H1 (cell line): ENCODE data around the gene ADAD2. TPM values are rescaled to one million over a fixed set of nuclear protein-coding genes. Genes with fewer than 3 reads are reported as not detected.

Experiments used
- CTCF ChIA-PET: fragments of 300-600 bp; sonication (Branson Sonifier 250); formaldehyde crosslinking; loops from one replicate; lab custom pipeline; 2021; ENCODE audit not compliant: partially characterized antibody; lab: Charles Lee
- POLR2A ChIA-PET: fragments of 300-600 bp; sonication (Branson Sonifier 250); formaldehyde crosslinking; loops from one replicate; lab custom pipeline; 2021; ENCODE audit warnings: inconsistent platforms; ENCODE audit not compliant: partially characterized antibody; lab: Charles Lee
- DNase-seq, 2 experiments: peaks; one replicate each; pipeline versions ENCODE4 v3.0.0 to v3.0.0-alpha.2; 2010 to 2022; ENCODE audit warnings: low spot score in 2 of 2, low read depth in 1 of 2, mixed read lengths in 1 of 2
- FAIRE-seq: peaks from 2 replicates; lab custom pipeline; 2011; peaks lifted over from hg19 to GRCh38; lab: Jason Lieb, UNC
- H2AFZ ChIP-seq: 2 replicates; pipeline ENCODE4 v1.8.1; 2012; ENCODE audit warnings: low read length, inconsistent platforms
- H2AK5ac ChIP-seq: 2 replicates; pipeline ENCODE4 v1.6.1; 2013; ENCODE audit warnings: low read depth, low read length
- H2BK120ac ChIP-seq: replicated peaks from 2 replicates; pipeline ENCODE3; 2013; ENCODE audit warnings: low read depth, low read length, inconsistent platforms
- H2BK12ac ChIP-seq: 2 replicates; pipeline ENCODE4 v1.6.1; 2013; ENCODE audit warnings: low read depth, low read length
- H2BK15ac ChIP-seq: 2 replicates; pipeline ENCODE4 v1.6.1; 2013; ENCODE audit warnings: low read length
- H2BK20ac ChIP-seq: 2 replicates; pipeline ENCODE4 v1.6.1; 2013; ENCODE audit warnings: low read length
- H2BK5ac ChIP-seq: 2 replicates; pipeline ENCODE4 v1.6.1; 2013; ENCODE audit warnings: low read depth, low read length
- H3K14ac ChIP-seq: 2 replicates; pipeline ENCODE4 v1.6.1; 2013; ENCODE audit warnings: inconsistent platforms; ENCODE audit not compliant: insufficient read length
- H3K18ac ChIP-seq: 2 replicates; pipeline ENCODE4 v1.6.1; 2013; ENCODE audit warnings: low read length; ENCODE audit errors: extremely low read depth
- H3K23ac ChIP-seq: 2 replicates; pipeline ENCODE4 v1.6.1; 2013; ENCODE audit warnings: inconsistent platforms; ENCODE audit not compliant: insufficient read length
- H3K23me2 ChIP-seq: 2 replicates; pipeline ENCODE4 v1.6.1; 2013; ENCODE audit warnings: low read depth, low read length
- H3K27ac ChIP-seq: 2 replicates; pipeline ENCODE4 v1.6.1; 2011; ENCODE audit warnings: low read depth, low read length, inconsistent platforms
- H3K27me3 ChIP-seq, 4 experiments: replicated peaks in 1 of 4; 1 replicate in 1 of 4; 2 replicates in 3 of 4; pipeline versions ENCODE4 v1.6.1 to v1.8.1; 2011 to 2013; ENCODE audit warnings: low read length in 3 of 4, mild to moderate bottlenecking in 3 of 4, inconsistent platforms in 2 of 4, mixed read lengths in 2 of 4, moderate library complexity in 1 of 4; ENCODE audit not compliant: control insufficient read depth in 3 of 4, insufficient read depth in 3 of 4; ENCODE audit errors: extremely low read depth in 1 of 4
- H3K36me3 ChIP-seq, 4 experiments: 2 replicates each; pipeline versions ENCODE4 v1.6.1 to v1.8.1; 2011 to 2013; ENCODE audit warnings: mild to moderate bottlenecking in 4 of 4, low read length in 3 of 4, moderate library complexity in 2 of 4, control low read depth in 1 of 4, inconsistent platforms in 1 of 4; ENCODE audit not compliant: insufficient read depth in 4 of 4, control insufficient read depth in 2 of 4
- H3K4ac ChIP-seq: replicated peaks from 2 replicates; pipeline ENCODE3; 2013; ENCODE audit warnings: low read length, low read depth, mixed read lengths, inconsistent platforms; ENCODE audit not compliant: insufficient read length
- H3K4me1 ChIP-seq, 4 experiments: replicated peaks in 1 of 4; 1 replicate in 1 of 4; 2 replicates in 3 of 4; pipeline versions ENCODE4 v1.6.1 to v1.8.1; 2011 to 2013; ENCODE audit warnings: low read length in 3 of 4, inconsistent platforms in 2 of 4, mixed read lengths in 1 of 4; ENCODE audit not compliant: insufficient read depth in 4 of 4, control insufficient read depth in 3 of 4
- H3K4me2 ChIP-seq, 2 experiments: 2 replicates each; pipeline versions ENCODE4 v1.6.1 to v1.8.1; 2011 to 2013; ENCODE audit warnings: low read depth in 2 of 2, low read length in 2 of 2, control low read depth in 1 of 2, inconsistent platforms in 1 of 2, mild to moderate bottlenecking in 1 of 2; ENCODE audit not compliant: insufficient read depth in 1 of 2
- H3K4me3 ChIP-seq, 4 experiments: fragments of 200-600, 300-600 bp in 1 of 4; sonication (generic), shearing (Covaris generic), sonication (Bioruptor Twin) in 1 of 4; 2 replicates each; pipeline versions ENCODE4 v1.5.1 to v1.8.1; 2011 to 2016; ENCODE audit warnings: low read length in 4 of 4, low read depth in 3 of 4, control low read depth in 2 of 4, inconsistent platforms in 2 of 4, mild to moderate bottlenecking in 2 of 4, mixed read lengths in 1 of 4, moderate library complexity in 1 of 4; ENCODE audit not compliant: insufficient read depth in 2 of 4; ENCODE audit errors: extremely low read depth in 1 of 4
- H3K56ac ChIP-seq: replicated peaks from 2 replicates; pipeline ENCODE3; 2013; ENCODE audit warnings: low read depth, mild to moderate bottlenecking, mixed read lengths, low read length, inconsistent platforms; ENCODE audit not compliant: insufficient read length
- H3K79me1 ChIP-seq: 2 replicates; pipeline ENCODE4 v1.6.1; 2013; ENCODE audit warnings: low read depth, low read length, control low read depth
- H3K79me2 ChIP-seq, 2 experiments: 2 replicates each; pipeline versions ENCODE4 v1.6.1 to v1.8.1; 2012 to 2013; ENCODE audit warnings: low read length in 2 of 2, mild to moderate bottlenecking in 2 of 2, inconsistent platforms in 1 of 2; ENCODE audit not compliant: insufficient read depth in 2 of 2, control insufficient read depth in 1 of 2
- H3K9ac ChIP-seq, 4 experiments: replicated peaks in 1 of 4; 1 replicate in 1 of 4; 2 replicates in 3 of 4; pipeline versions ENCODE4 v1.6.1 to v1.8.1; 2011 to 2013; ENCODE audit warnings: low read depth in 3 of 4, low read length in 3 of 4, control low read depth in 2 of 4, mild to moderate bottlenecking in 2 of 4, moderate library complexity in 2 of 4, inconsistent platforms in 1 of 4; ENCODE audit errors: extremely low read depth in 1 of 4
- H3K9me3 ChIP-seq, 2 experiments: 2 replicates each; pipeline versions ENCODE4 v1.6.1 to v1.8.1; 2012 to 2013; ENCODE audit warnings: mild to moderate bottlenecking in 2 of 2, moderate library complexity in 2 of 2, control low read depth in 1 of 2, inconsistent platforms in 1 of 2, low read depth in 1 of 2, low read length in 1 of 2, mixed read lengths in 1 of 2; ENCODE audit not compliant: insufficient read depth in 2 of 2
- H4K20me1 ChIP-seq, 2 experiments: replicated peaks in 1 of 2; 2 replicates each; pipeline versions ENCODE3 to v1.8.1; 2011 to 2013; ENCODE audit warnings: inconsistent platforms in 2 of 2, low read length in 2 of 2, mild to moderate bottlenecking in 1 of 2; ENCODE audit not compliant: insufficient read depth in 2 of 2, control insufficient read depth in 1 of 2
- H4K5ac ChIP-seq: 2 replicates; pipeline ENCODE4 v1.6.1; 2013; ENCODE audit warnings: low read length, low read depth, mixed read lengths, inconsistent platforms; ENCODE audit not compliant: insufficient read length
- H4K8ac ChIP-seq: 2 replicates; pipeline ENCODE4 v1.8.0; 2013; ENCODE audit warnings: mild to moderate bottlenecking, moderate library complexity, low read length, inconsistent platforms; ENCODE audit not compliant: insufficient read depth; ENCODE audit errors: extremely low read depth
- H4K91ac ChIP-seq: replicated peaks from 2 replicates; pipeline ENCODE3; 2013; ENCODE audit warnings: low read length, mixed read lengths, inconsistent platforms; ENCODE audit not compliant: insufficient read length
- BACH1 ChIP-seq: IDR thresholded peaks from 2 replicates; pipeline ENCODE4 v1.6.1; 2012; ENCODE audit warnings: low read length, improper control_type of control experiment
- BRCA1 ChIP-seq: IDR thresholded peaks from 2 replicates; pipeline ENCODE4 v1.6.1; 2012; ENCODE audit warnings: low read depth, low read length, improper control_type of control experiment
- CTBP2 ChIP-seq: IDR thresholded peaks from 2 replicates; pipeline ENCODE4 v1.7.0; 2011; ENCODE audit warnings: borderline replicate concordance, mild to moderate bottlenecking, moderate library complexity, mixed read lengths, low read length; ENCODE audit not compliant: insufficient read depth, insufficient read length
- FOSL1 ChIP-seq: IDR thresholded peaks from 2 replicates; pipeline ENCODE4 v1.6.1; 2011; ENCODE audit warnings: mild to moderate bottlenecking, low read depth, low read length, moderate library complexity; ENCODE audit not compliant: insufficient read depth
- HDAC2 ChIP-seq, 2 experiments: fragments of 300-600 bp in 1 of 2; sonication (generic) in 1 of 2; IDR thresholded peaks; 2 replicates each; pipeline ENCODE4 v1.6.1; 2011 to 2012; ENCODE audit warnings: low read depth in 2 of 2, low read length in 2 of 2, mild to moderate bottlenecking in 2 of 2, moderate library complexity in 2 of 2, borderline replicate concordance in 1 of 2, inconsistent platforms in 1 of 2
- HDAC6 ChIP-seq: IDR thresholded peaks from one replicate; pipeline ENCODE4 v1.7.1; 2012; ENCODE audit warnings: low read depth, mild to moderate bottlenecking, inconsistent platforms, low read length, moderate library complexity
- KDM5A ChIP-seq: fragments of 200-600 bp; IDR thresholded peaks from 2 replicates; pipeline ENCODE4 v1.7.1; 2012; ENCODE audit warnings: mild to moderate bottlenecking, low read length, inconsistent platforms, mixed read lengths
- NRF1 ChIP-seq: IDR thresholded peaks from 2 replicates; pipeline ENCODE4 v1.6.1; 2011; ENCODE audit warnings: mild to moderate bottlenecking, low read depth, low read length, improper control_type of control experiment
- PHF8 ChIP-seq: fragments of 200-600 bp; sonication (generic); conservative IDR thresholded peaks from 2 replicates; pipeline ENCODE4 v1.7.1; 2012; ENCODE audit warnings: low read depth, mild to moderate bottlenecking, inconsistent platforms, low read length, moderate library complexity
- POLR2AphosphoS5 ChIP-seq: IDR thresholded peaks from 2 replicates; pipeline ENCODE4 v1.6.1; 2011; ENCODE audit warnings: low read depth, low read length
- SP1 ChIP-seq: IDR thresholded peaks from 2 replicates; pipeline ENCODE4 v1.6.1; 2011; ENCODE audit warnings: low read depth, low read length
- SP2 ChIP-seq: IDR thresholded peaks from 2 replicates; pipeline ENCODE4 v1.6.1; 2012; ENCODE audit warnings: mild to moderate bottlenecking, low read length, inconsistent platforms
- TAF1 ChIP-seq: IDR thresholded peaks from 2 replicates; pipeline ENCODE4 v1.6.1; 2011; ENCODE audit warnings: mild to moderate bottlenecking, low read depth, low read length
- WGBS, 2 experiments: shearing (Covaris generic) in 1 of 2; methylation state at CpG; one replicate each; pipeline versions ENCODE4 v1.1.6 to v1.1.7; 2013 to 2015; ENCODE audit warnings: low lambda C conversion rate in 2 of 2, mixed read lengths in 2 of 2, inconsistent platforms in 1 of 2, low coverage in 1 of 2, missing lambda C conversion rate in 1 of 2; ENCODE audit not compliant: insufficient replicate concordance in 2 of 2, insufficient coverage in 1 of 2, insufficient read length in 1 of 2; ENCODE audit errors: extremely low coverage in 1 of 2, missing lambda C conversion rate in 1 of 2; 5-methylcytosine and 5-hydroxymethylcytosine counted together
- polyA plus RNA-seq, 7 experiments: library from polyadenylated mRNA; depleted of rRNA in 3 of 7; stranded (reverse) in 5 of 7; unstranded in 2 of 7; fragments of >200 nt in 5 of 7; fragments of 200-250 nt in 2 of 7; gene quantifications; 1 replicate in 5 of 7; 2 replicates in 1 of 7; 4 replicates in 1 of 7; pipeline versions ENCODE4 v1.2.1 to v1.2.3, GENCODE V29; 2011 to 2013; ENCODE audit warnings: missing spikeins in 2 of 7, mixed read lengths in 2 of 7
- total RNA-seq: library from RNA; stranded (reverse); fragmentation: NEBNext Ultra II Directional; extraction: Animal tissue kit (Norgen Biotek cat#: 25700); gene quantifications from 2 replicates; pipeline ENCODE4 v1.2.1, GENCODE V29; 2021

Gene ADAD2
- total and polyA plus RNA-seq, 2 of the 8 experiments (the other 6 are each of a cell fraction or from before 2014, with no cell fraction given) = 1.2 to 1.3 TPM

- Histone ChIP-seq H3K4ac (no peak overlapping the region), H2BK12ac (no peak overlapping the region), H3K79me1 (no peaks in the 10 kb centered on the region; the same call in 1 of the 2 replicates), H3K27me3 (no peaks in the 10 kb centered on the region), H2AFZ (no peak overlapping the region), H3K18ac (no peak overlapping the region), H4K91ac (no peak overlapping the region), H3K56ac (no peak overlapping the region), H2BK120ac (no peak overlapping the region), H3K79me2 (no peaks in the 10 kb centered on the region), H3K14ac (no peak overlapping the region), H3K9ac (no peak overlapping the region), H3K23me2 (no peaks in the 10 kb centered on the region), H4K20me1 (peaks cover 2 to 5% of the 10 kb centered on the region in 2 experiments), H3K23ac (no peak overlapping the region), H3K36me3 (peaks cover 4 to 38% (median 28%) of the 10 kb centered on the region in 4 experiments), H3K4me1 (no peaks in the 10 kb centered on the region), H2BK20ac (no peak overlapping the region), H4K5ac (no peak overlapping the region), H2BK15ac (no peak overlapping the region), H3K9me3 (no peaks in the 10 kb centered on the region), H3K27ac (no peak overlapping the region), H2AK5ac (no peak overlapping the region), H3K4me3 (no peak overlapping the region), H4K8ac (no peak overlapping the region), H3K4me2 (no peak overlapping the region), H2BK5ac (no peak overlapping the region; the same call in 1 of the 2 replicates)
- no peak for TF ChIP-seq SP1
- no peak for TF ChIP-seq POLR2AphosphoS5
- no peak for TF ChIP-seq PHF8
- no peak for TF ChIP-seq FOSL1
- TF ChIP-seq HDAC2 (IDR thresholded peaks at IDR 0.05; ENCODE audit: borderline replicate concordance in 1 of 2, low read depth in 2 of 2, low read length in 2 of 2) = no peak
- TF ChIP-seq KDM5A = no peak
- TF ChIP-seq HDAC6 = no peak
- TF ChIP-seq NRF1 = no peak
- TF ChIP-seq BACH1 = no peak
- no peak for TF ChIP-seq CTBP2
- TF ChIP-seq TAF1 = no peak
- no peak for TF ChIP-seq BRCA1
- TF ChIP-seq SP2 = no peak
- FAIRE-seq (no peak), DNase-seq (no peak)
- ChIA-PET CTCF (interaction anchor here (0.9 to 8.9 kb wide), 16 partner anchors 8 to 305 kb away, joined by 3 to 93 read pairs (median 5); partner anchors contain the start of genes ADAD2 and TAF1C), POLR2A (interaction anchor here (5.9 kb wide), 1 partner anchor 10 kb away, joined by 35 read pairs; no protein-coding TSS in a partner anchor)
- 89% methylated on average over 15 of the region's 15 CpGs; no CpG with 5 or more reads in 1 of the 2 experiments for WGBS, 2 experiments
Observed at GRCh38 chr16:84178146-84178765, 12.7 kb upstream of the ADAD2 start.
